Erythroblast (primary cell): Measurements from ENCODE around the gene NELL1.
A peak's percentile ranks its signal among the peaks of the same experiment; 100 is the strongest.

Experiments
- DNase-seq, 2 experiments: peaks; one replicate each; lab custom pipeline; 2025; lab: John Stamatoyannopoulos, UW
- GATA1 ChIP-seq: IDR thresholded peaks from 2 replicates; pipeline ENCODE4 v1.6.1; 2011; ENCODE audit warnings: low read depth, mild to moderate bottlenecking, control low read depth, low read length, moderate library complexity
- POLR2A ChIP-seq: IDR thresholded peaks from 2 replicates; pipeline ENCODE4 v1.6.1; 2011; ENCODE audit warnings: mild to moderate bottlenecking, low read length

The NELL1 gene

DNA sequence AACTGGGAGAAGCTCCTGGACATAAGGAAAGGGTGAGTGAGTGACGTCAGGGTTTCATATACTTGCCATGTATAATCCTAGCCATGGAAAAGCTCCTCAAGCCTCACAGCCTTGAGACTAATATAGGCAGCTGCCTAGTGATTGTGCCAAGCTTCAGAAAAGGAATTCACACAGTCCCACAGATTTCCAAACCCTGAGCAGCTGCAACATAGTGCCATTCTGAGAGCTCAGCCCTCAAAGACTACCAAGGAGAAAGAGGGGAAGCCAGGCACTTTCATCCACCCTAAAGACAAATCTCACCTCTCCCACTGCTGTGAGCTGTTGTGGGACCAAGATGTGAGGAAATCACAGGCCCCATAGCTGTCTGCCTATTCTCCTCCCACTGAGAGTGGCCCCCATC is 815.6 kb downstream of the NELL1 start:
- TF ChIP-seq GATA1 (no peak), POLR2A (no peak)
- no peak for DNase-seq

DNA sequence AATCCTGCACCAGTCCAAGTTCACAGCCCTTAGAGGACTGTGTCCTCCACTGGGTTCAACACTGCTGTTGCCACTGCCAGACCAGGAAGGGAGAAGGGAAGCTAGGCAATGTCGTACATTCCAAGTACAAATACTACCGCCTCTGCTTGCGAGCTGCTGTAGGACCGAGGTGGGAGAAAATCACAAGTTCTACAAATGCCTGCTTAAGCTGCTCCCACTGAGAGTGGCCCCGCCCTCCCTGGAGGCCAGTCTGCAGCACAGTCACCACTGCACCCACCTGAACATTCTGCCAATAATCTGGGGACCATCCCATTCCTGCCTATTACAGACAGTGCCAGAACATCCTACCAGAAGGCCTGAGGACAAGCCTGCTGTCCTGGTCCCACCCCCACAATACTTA is 816.0 kb downstream of the NELL1 start:
- no peak for DNase-seq
- no peak for TF ChIP-seq POLR2A
- TF ChIP-seq GATA1: no peak

DNA sequence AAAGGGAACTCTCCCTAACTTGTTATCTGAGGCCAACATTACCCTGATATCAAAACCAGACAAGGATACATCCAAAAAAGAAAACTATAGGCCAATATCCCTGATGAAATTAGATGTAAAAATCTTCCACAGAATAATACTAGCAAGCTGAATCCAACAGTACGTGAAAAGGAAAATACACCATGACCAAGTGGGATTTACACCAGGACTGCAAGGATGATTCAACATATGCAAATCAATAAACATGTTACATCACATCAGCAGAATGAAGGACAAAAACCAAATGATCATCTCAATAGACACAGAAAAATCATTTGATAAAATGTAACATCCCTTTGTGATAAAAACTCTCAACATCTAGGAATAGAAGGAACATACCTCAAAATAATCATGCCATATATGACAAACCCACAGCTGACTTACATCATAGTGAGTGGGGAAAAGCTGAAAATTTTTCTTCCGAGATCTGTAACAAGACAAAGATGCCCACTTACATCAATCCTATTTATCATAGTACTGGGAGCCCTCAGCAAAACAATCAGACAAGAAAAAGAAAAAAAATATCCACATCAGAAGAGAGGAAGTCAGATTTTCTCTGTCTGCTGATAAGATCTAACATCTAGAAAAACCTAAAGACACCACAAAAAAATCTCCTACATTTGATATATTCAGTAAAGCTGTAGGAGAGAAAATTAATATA is 820.2 kb downstream of the NELL1 start:
- no peak for DNase-seq
- TF ChIP-seq POLR2A (no peak), GATA1 (no peak)

DNA sequence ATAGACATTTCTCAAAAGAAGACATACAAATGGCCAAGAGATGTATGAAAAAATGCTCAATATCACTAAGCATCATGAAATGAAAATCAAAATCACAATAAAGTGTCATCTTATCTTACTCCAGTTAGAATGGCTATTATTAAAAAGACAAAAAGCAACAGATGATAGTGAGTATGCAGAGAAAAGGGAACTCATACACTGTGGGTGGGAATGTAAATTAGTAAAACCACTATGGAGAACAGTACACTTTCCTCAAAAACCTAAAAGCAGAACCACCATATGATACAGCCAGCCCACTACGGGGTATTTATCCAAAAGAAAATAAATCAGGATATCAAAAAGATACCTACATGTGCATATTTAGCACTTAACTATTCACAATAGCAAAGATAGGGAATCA is 823.5 kb downstream of the NELL1 start:
- TF ChIP-seq GATA1 (no peak), POLR2A (no peak)

DNA sequence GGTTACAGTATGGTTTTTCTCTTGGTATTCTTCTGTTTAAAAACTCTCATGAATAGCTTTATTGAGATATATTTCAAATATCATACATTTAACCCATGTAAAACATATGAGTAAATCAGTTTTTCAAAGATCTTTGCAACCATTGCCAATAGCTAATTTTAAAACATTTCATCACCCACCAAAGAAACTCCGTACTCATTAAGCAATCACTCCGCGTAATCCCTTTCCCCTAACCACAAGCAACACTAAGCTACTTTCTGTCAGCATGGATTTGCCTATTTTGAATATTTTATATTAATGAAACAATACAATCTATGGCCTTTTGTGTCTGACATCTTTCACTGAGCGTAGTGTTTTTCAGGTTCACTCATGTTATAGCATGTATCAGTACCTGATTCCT is 825.6 kb downstream of the NELL1 start:
- no peak for TF ChIP-seq POLR2A
- DNase-seq: no peak

More for the DNA sequence above, 823.5 kb downstream of the NELL1 start:
- no peak for DNase-seq

DNA sequence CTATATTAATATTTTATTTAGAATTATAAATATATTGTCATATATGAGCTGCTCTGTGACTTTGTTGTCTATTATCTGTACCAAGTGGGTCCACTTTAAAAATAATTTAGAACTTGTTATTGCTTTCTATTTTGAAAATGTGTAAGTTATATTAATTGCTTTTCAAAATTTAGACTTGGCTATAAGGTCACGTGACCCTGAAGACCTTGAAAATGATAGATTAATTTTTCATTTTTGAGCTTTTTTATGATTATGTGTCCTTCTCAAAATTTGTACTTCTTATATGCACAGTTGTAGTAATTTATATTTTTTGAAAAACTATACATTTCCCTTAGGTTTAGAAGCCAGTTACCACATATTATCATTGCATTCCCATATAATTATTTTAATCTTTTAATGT is 826.5 kb downstream of the NELL1 start:
- TF ChIP-seq GATA1: no peak
- TF ChIP-seq POLR2A: no peak
- DNase-seq: no peak

DNA sequence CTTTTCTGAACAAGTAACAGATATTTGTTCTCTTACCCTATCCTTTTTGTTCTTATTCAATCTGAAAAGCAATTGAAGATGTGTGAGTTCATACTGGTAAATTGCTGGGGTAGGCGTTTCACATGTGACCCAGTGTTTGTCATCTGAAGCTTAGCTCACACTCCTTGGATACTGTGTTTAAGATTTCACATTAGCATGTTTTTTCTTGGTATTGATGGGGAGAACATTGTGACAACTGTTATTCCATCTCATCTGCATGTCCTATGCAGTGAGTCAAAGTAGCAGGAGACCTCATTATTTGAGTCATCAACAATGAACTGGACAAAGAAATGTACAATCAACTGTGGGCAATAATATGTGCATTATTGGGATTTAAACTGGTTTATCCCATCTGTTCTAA is 831.9 kb downstream of the NELL1 start:
- DNase-seq: no peak
- no peak for TF ChIP-seq POLR2A
- no peak for TF ChIP-seq GATA1

DNA sequence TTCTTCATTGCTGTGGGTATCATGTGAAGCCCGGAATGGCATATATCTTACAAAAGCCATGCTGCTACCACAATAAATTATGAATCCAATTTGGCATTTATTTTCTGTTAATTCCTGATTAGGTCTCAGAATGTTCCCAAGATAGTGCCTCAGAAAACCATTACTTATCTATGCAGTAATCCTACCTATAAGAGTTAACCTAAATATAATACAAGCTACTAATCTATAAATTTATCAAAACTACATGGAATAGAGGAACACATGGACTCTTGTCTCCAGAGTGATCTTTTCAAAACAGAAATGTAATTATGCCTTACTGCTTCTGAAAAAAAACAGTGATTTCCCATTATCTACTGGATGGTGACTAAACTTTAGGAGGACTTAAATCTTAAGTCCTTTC is 835.7 kb downstream of the NELL1 start:
- DNase-seq: no peak
- TF ChIP-seq GATA1: no peak
- TF ChIP-seq POLR2A: no peak

DNA sequence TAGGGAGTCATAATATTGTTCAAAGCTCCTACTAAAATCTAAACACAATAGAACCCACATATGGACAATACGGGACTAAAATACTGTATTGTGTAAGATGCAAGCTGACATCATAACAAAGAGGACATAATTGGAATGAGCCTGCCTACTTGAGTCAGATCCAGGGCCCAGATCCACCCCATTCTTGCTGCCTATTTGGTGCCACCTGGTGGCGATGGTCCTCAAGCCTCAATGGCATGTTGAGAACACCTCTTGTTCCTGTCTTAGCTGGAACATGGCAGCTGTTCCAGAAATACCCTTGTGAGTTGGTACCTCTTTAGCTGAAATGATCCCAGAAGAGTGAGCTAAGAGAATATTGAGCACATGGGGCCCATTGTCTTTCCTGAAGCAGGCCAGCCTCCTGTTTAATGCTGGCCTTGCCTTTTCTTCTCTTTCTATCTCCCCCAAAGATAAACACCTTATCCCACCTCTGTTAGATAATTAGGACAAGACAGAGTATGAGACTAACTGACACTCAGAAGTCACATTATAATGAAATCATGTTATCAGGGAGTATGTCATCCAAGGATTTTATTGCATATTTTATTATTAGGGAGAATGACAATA is 842.6 kb downstream of the NELL1 start:
- DNase-seq: peak; percentile 27 to 62
- no peak for TF ChIP-seq POLR2A
- no peak for TF ChIP-seq GATA1

DNA sequence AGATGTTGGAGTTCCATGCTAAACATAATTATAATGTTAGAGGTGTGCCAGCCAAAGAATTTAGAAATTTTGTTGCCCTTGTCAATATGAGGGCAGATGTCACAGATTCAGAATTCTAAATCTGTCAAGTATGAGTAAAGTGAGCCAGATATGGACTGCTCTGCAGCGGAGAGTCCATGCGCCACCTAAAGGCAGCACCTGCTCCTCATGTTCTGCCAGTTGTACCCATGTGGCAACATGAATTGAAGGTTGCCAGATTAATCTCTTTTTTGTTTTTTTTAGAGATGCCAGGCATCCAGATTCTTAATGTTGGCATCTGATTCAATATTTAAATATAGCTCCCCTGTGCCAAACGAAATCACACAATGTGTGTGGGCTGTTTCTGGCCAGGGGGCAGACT is 844.9 kb downstream of the NELL1 start:
- no peak for TF ChIP-seq GATA1
- TF ChIP-seq POLR2A: no peak
- peak in 1 of 2 experiments; percentile 1 for DNase-seq

DNA sequence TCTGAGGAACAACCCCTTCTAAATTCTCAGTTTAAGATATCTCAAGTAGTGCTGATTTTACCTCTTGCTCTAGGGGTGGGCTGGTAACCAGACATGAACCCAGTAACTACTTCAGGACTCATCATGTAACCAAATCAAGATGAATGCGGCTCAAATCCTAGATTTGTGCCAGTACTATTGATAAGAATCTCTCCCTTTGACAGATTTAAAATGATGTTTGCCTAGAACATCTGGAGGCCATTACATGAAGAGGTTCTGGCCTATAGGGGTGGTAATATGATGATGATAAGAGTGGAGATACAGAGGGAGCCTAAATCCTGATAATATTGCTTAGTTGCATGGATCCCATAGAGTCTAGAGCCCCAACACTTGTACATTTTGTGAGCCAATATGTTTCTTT is 850.9 kb downstream of the NELL1 start:
- DNase-seq: no peak
- TF ChIP-seq GATA1 (no peak), POLR2A (no peak)

DNA sequence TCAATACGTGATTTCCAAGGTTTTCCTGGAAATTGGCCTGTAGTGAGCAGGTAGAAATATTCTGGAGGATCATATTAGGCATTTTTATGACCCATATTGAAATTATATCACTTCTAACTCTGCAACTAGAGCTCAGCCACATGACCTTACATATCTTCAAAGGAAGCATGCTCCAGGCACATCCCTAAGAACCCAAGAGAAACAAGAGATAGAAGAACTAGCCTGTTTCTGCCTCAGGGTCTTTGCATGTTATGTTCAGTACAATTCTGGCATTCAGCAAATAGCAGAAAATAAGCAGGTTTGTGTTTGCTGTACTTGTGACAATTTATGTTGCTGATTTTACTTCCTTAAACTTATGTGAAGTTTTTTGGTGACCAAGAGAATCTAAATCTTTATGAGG is 859.8 kb downstream of the NELL1 start:
- DNase-seq: no peak
- TF ChIP-seq GATA1 (no peak), POLR2A (no peak)

DNA sequence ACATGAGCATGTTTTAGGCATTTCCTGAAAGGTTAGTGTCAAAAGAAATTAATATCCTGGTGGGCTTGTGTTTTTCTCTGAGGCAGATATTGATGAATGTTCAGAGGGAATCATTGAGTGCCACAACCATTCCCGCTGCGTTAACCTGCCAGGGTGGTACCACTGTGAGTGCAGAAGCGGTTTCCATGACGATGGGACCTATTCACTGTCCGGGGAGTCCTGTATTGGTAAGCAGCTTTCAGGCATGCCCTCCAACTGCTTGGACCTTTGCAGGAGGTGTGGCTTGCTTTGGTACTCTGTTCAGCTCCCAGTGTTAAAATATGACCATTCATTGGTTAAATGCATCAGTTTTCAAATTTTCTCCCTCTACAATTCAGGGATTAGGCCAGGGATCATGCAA is 864.9 kb downstream of the NELL1 start:
- no peak for DNase-seq
- no peak for TF ChIP-seq POLR2A
- TF ChIP-seq GATA1: no peak

DNA sequence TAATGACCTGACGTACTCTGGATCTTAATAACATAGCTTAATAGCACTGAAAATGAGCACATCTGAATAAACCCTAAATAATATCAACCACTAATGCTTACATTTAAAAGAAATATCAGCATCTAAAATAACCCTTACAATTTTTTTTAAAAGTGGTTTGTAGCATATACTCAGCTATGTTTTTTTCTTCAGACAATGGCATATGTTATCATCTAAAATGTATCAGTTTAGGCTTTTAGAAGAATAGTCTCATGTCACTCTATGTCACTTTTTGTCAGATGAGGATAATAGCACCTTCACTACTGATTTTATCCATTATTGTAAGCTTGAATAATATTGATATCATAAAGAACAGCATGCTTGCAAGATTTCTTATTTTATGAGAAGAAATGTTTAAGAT is 868.6 kb downstream of the NELL1 start:
- no peak for DNase-seq
- TF ChIP-seq GATA1 (no peak), POLR2A (no peak)
